ENCODE results near the gene RXYLT1. TPM values are rescaled to one million over a fixed set of nuclear protein-coding genes. Genes with fewer than 3 reads are reported as not detected.
"Not testable (repeated sequence)": the region's sequence is repeated elsewhere in the genome, so short reads cannot be mapped to it uniquely, and the experiment has no call there.

RXYLT1 gene
- 10 to 100 TPM; 14.5 to 15.1 TPM for total RNA-seq
- 10 to 100 TPM; 13.2 to 15.0 TPM for polyA plus RNA-seq

- DNase-seq = peak; percentile 74 to 86 (median 81)
- peak within 1 kb of the TSS; percentile 38 to 96 for H3K4me3 ChIP-seq (ENCODE audit: low read length in 2 of 2)
- intact Hi-C loops (cut with micrococcal nuclease) = loop anchor here (1.0 to 5.0 kb wide), 4 partner anchors 443 to 1519 kb away; partner anchors contain the start of genes KICS2, USP15 and XPOT
- peaks cover 3% of the 10 kb centered on the region for H3K36me3 ChIP-seq (ENCODE audit: insufficient read depth, low read length)
- Mint-ChIP-seq H3K27ac (peak within 1 kb of the TSS; percentile 91 to 98 (median 95)), H3K27me3 (no peaks in the 10 kb centered on the region), H3K4me3 (peak within 1 kb of the TSS; percentile 93 to 99 (median 97)), H3K4me1 (peaks cover 11 to 35% (median 16%) of the 10 kb centered on the region in 4 donors), H3K9me3 (no peaks in the 10 kb centered on the region), H3K36me3 (peaks cover 20 to 28% of the 10 kb centered on the region in 2 donors)
- H3K27me3 ChIP-seq (ENCODE audit: insufficient read depth, low read length) = no peaks in the 10 kb centered on the region
- H3K4me1 ChIP-seq (ENCODE audit: insufficient read depth, low read length) = peaks cover 19% of the 10 kb centered on the region
- no peaks in the 10 kb centered on the region for H3K9me3 ChIP-seq (ENCODE audit: control insufficient read depth in 1 of 2, low read length in 2 of 2)
- CTCF ChIA-PET (ENCODE audit: partially characterized antibody) = no interaction called here
- H3K27ac ChIP-seq (ENCODE audit: low read depth, low read length) = peak within 1 kb of the TSS; percentile 84
- POLR2A ChIA-PET (ENCODE audit: partially characterized antibody) = interaction anchor here (0.5 kb wide), 1 partner anchor 441 kb away, joined by 3 read pairs; no protein-coding TSS in a partner anchor
Observed at GRCh38 chr12:63779498-63780481, at the start of gene RXYLT1. RXYLT1 (plus strand) TSS chr12:63779909; CDS start chr12:63779961, 52 bp downstream.

GRCh38 chr12:63732779-63733178 lies 46.9 kb upstream of the RXYLT1 start:
- CTCF ChIA-PET (ENCODE audit: partially characterized antibody); H3K36me3 ChIP-seq (ENCODE audit: insufficient read depth, low read length); H3K4me3 Mint-ChIP-seq; H3K4me1 ChIP-seq (ENCODE audit: insufficient read depth, low read length); H3K36me3 Mint-ChIP-seq; DNase-seq; H3K4me1 Mint-ChIP-seq; H3K27ac ChIP-seq (ENCODE audit: low read depth, low read length); POLR2A ChIA-PET (ENCODE audit: partially characterized antibody); H3K4me3 ChIP-seq (ENCODE audit: low read length in 2 of 2); H3K9me3 Mint-ChIP-seq; H3K27me3 ChIP-seq (ENCODE audit: insufficient read depth, low read length); H3K27me3 Mint-ChIP-seq; H3K27ac Mint-ChIP-seq; H3K9me3 ChIP-seq (ENCODE audit: control insufficient read depth in 1 of 2, low read length in 2 of 2); intact Hi-C loops (cut with micrococcal nuclease): not testable (repeated sequence)

GRCh38 chr12:63733585-63733984 lies 46.1 kb upstream of the RXYLT1 start:
- H3K4me3 ChIP-seq (ENCODE audit: low read length in 2 of 2); H3K4me1 ChIP-seq (ENCODE audit: insufficient read depth, low read length); H3K27ac ChIP-seq (ENCODE audit: low read depth, low read length); H3K36me3 ChIP-seq (ENCODE audit: insufficient read depth, low read length); H3K9me3 ChIP-seq (ENCODE audit: control insufficient read depth in 1 of 2, low read length in 2 of 2); DNase-seq; H3K4me3 Mint-ChIP-seq; H3K27me3 Mint-ChIP-seq; H3K27me3 ChIP-seq (ENCODE audit: insufficient read depth, low read length); H3K4me1 Mint-ChIP-seq; H3K36me3 Mint-ChIP-seq; intact Hi-C loops (cut with micrococcal nuclease); H3K27ac Mint-ChIP-seq; POLR2A ChIA-PET (ENCODE audit: partially characterized antibody); CTCF ChIA-PET (ENCODE audit: partially characterized antibody); H3K9me3 Mint-ChIP-seq: not testable (repeated sequence)

- H3K36me3 ChIP-seq (ENCODE audit: insufficient read depth, low read length); DNase-seq; H3K4me1 Mint-ChIP-seq; CTCF ChIA-PET (ENCODE audit: partially characterized antibody); H3K27ac ChIP-seq (ENCODE audit: low read depth, low read length); H3K4me3 Mint-ChIP-seq; intact Hi-C loops (cut with micrococcal nuclease); H3K27me3 Mint-ChIP-seq; H3K36me3 Mint-ChIP-seq; H3K4me3 ChIP-seq (ENCODE audit: low read length in 2 of 2); H3K4me1 ChIP-seq (ENCODE audit: insufficient read depth, low read length); H3K27ac Mint-ChIP-seq; H3K27me3 ChIP-seq (ENCODE audit: insufficient read depth, low read length); H3K9me3 Mint-ChIP-seq; POLR2A ChIA-PET (ENCODE audit: partially characterized antibody); H3K9me3 ChIP-seq (ENCODE audit: control insufficient read depth in 1 of 2, low read length in 2 of 2): not testable (repeated sequence)
Observed at GRCh38 chr12:63740551-63740950, 39.2 kb upstream of the RXYLT1 start.

GRCh38 chr12:63741431-63741830 lies 38.3 kb upstream of the RXYLT1 start:
- H3K36me3 ChIP-seq (ENCODE audit: insufficient read depth, low read length); H3K27ac Mint-ChIP-seq; H3K4me3 Mint-ChIP-seq; H3K27me3 Mint-ChIP-seq; H3K36me3 Mint-ChIP-seq; H3K27me3 ChIP-seq (ENCODE audit: insufficient read depth, low read length); H3K4me1 Mint-ChIP-seq; H3K4me1 ChIP-seq (ENCODE audit: insufficient read depth, low read length); DNase-seq; CTCF ChIA-PET (ENCODE audit: partially characterized antibody); H3K4me3 ChIP-seq (ENCODE audit: low read length in 2 of 2); H3K9me3 ChIP-seq (ENCODE audit: control insufficient read depth in 1 of 2, low read length in 2 of 2); POLR2A ChIA-PET (ENCODE audit: partially characterized antibody); intact Hi-C loops (cut with micrococcal nuclease); H3K27ac ChIP-seq (ENCODE audit: low read depth, low read length); H3K9me3 Mint-ChIP-seq: not testable (repeated sequence)

- H3K27ac ChIP-seq (ENCODE audit: low read depth, low read length); H3K4me3 ChIP-seq (ENCODE audit: low read length in 2 of 2); CTCF ChIA-PET (ENCODE audit: partially characterized antibody); H3K9me3 ChIP-seq (ENCODE audit: control insufficient read depth in 1 of 2, low read length in 2 of 2); H3K4me1 Mint-ChIP-seq; POLR2A ChIA-PET (ENCODE audit: partially characterized antibody); H3K9me3 Mint-ChIP-seq; H3K36me3 Mint-ChIP-seq; H3K4me3 Mint-ChIP-seq; H3K27me3 ChIP-seq (ENCODE audit: insufficient read depth, low read length); H3K36me3 ChIP-seq (ENCODE audit: insufficient read depth, low read length); H3K27me3 Mint-ChIP-seq; H3K27ac Mint-ChIP-seq; H3K4me1 ChIP-seq (ENCODE audit: insufficient read depth, low read length); intact Hi-C loops (cut with micrococcal nuclease); DNase-seq: not testable (repeated sequence)
Observed at GRCh38 chr12:63744110-63744509, 35.6 kb upstream of the RXYLT1 start.

GRCh38 chr12:63746470-63746869 lies 33.2 kb upstream of the RXYLT1 start:
- CTCF ChIA-PET (ENCODE audit: partially characterized antibody); DNase-seq; H3K36me3 Mint-ChIP-seq; intact Hi-C loops (cut with micrococcal nuclease); H3K4me1 Mint-ChIP-seq; POLR2A ChIA-PET (ENCODE audit: partially characterized antibody); H3K4me1 ChIP-seq (ENCODE audit: insufficient read depth, low read length); H3K9me3 ChIP-seq (ENCODE audit: control insufficient read depth in 1 of 2, low read length in 2 of 2); H3K27ac ChIP-seq (ENCODE audit: low read depth, low read length); H3K36me3 ChIP-seq (ENCODE audit: insufficient read depth, low read length); H3K27ac Mint-ChIP-seq; H3K27me3 Mint-ChIP-seq; H3K4me3 Mint-ChIP-seq; H3K27me3 ChIP-seq (ENCODE audit: insufficient read depth, low read length); H3K9me3 Mint-ChIP-seq; H3K4me3 ChIP-seq (ENCODE audit: low read length in 2 of 2): not testable (repeated sequence)

Measured in CD4-positive, alpha-beta memory T cell (primary cell).